ELR (cell line): ENCODE data around the gene SLC10A4.
A peak's percentile ranks its signal among the peaks of the same experiment; 100 is the strongest.
"Not testable (repeated sequence)": the region's sequence is repeated elsewhere in the genome, so short reads cannot be mapped to it uniquely, and the experiment has no call there.

Experiments
- DNase-seq: peaks from one replicate; pipeline ENCODE4 v3.0.0-alpha.2; 2015; ENCODE audit warnings: low read depth

Gene SLC10A4, protein sequence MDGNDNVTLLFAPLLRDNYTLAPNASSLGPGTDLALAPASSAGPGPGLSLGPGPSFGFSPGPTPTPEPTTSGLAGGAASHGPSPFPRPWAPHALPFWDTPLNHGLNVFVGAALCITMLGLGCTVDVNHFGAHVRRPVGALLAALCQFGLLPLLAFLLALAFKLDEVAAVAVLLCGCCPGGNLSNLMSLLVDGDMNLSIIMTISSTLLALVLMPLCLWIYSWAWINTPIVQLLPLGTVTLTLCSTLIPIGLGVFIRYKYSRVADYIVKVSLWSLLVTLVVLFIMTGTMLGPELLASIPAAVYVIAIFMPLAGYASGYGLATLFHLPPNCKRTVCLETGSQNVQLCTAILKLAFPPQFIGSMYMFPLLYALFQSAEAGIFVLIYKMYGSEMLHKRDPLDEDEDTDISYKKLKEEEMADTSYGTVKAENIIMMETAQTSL

DNA sequence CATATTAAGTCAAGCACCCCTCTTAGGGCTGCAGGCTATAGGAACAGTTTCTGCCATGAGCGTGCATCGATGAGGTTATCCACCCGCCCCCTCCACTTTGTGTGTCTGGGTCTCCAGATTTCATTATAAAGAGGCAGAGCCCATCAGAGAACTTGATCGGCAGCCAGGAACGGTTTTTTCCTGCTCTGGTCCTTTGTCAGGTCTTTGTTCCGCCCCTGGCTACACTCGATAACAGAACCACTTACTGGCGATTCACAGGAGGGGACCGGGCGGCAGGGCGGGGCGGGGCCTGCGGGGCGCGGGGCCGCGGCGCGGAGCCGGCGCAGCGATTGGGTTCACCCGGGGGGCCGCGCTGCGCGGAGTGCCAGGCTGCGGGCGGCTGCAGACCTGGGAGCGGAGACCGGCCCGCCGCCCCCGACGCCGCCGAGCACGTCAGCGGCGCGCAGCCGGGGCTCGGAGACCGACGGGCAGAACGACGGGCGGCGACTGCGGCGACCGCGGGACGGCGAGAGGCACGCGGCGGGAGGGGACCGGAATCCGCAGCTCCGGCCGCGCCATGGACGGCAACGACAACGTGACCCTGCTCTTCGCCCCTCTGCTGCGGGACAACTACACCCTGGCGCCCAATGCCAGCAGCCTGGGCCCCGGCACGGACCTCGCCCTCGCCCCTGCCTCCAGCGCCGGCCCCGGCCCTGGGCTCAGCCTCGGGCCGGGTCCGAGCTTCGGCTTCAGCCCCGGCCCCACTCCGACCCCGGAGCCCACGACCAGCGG lies at the start of gene SLC10A4:
SLC10A4 (plus strand) TSS at position 338 of the 771 bp plus-strand sequence; CDS start at position 557, 219 bp downstream.
- peak; percentile 12 for DNase-seq

DNA sequence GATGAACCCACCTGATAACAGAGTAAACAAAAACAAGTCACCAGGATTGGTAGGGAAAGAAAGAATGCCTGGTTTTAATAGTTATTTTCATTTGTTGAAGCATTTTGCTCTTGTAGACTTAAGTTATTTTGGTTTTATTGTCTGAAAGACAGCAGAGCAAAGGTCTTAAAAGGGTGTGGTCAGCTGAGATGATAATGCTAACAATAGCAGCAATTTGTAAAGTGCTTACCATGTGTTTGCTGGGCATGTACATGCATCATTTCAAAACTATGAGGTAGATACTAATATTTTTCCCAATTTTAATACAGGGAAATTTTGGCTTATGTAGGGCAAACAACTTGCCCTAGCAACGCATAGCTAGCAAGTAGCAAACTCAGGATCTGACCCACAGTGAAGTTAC lies 46.8 kb upstream of the SLC10A4 start:
- no peak for DNase-seq

DNA sequence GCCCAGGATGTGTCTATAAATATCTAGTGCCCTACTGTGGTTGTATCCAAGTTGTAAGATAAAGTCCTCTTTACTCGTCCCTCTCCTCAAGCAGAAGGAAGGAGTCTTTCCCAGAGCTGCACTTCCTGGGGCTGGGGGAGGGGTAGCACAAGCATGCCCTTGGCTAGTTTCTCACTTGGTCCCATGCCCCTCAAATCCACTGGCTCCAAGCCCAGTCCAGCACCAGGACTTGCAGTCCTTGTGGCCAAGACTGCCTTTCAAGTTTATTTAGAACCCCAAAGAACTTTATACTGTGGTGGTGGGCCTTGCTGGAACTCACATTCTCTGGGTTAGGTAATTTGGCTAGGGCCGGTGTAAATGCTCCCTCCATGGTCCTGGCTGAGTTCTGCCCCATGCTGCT lies 43.2 kb upstream of the SLC10A4 start:
- no peak for DNase-seq

DNA sequence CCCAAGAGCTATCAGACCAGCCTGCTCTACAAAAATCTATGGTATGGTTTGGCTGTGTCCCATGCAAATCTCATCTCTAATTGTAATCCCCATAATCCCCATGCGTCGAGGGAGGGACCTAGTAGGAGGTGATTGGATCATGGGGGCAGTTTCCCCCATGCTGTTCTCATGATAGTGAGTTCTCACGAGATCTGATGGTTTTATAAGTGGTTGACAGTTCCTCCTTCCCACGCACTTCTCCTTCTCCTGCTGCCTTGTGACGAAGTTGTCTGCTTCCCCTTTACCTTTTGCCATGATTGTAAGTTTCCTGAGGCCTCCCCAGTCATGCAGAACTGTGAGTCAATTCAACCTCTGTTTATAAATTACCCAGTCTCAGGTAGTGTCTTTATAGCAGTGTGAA lies 42.2 kb upstream of the SLC10A4 start:
- not testable (repeated sequence) for DNase-seq

DNA sequence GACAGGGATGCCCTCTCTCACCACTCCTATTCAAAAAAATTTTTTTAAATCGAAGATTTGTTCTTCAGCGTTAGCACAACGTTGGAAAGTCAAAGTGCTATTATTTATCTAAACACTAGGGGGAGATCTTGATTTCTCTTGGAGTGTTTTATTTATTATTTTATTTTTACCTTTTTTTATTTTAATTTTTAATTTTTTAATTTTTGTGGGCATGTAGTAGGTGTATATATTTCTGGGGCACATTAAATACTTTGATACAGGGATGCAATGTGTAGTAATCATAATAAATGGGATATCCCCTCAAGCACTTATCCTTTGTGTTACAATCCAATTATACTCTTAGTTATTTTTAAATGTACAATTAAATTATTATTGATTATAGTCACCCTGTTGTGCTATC lies 37.4 kb upstream of the SLC10A4 start:
- DNase-seq = peak; percentile 59

DNA sequence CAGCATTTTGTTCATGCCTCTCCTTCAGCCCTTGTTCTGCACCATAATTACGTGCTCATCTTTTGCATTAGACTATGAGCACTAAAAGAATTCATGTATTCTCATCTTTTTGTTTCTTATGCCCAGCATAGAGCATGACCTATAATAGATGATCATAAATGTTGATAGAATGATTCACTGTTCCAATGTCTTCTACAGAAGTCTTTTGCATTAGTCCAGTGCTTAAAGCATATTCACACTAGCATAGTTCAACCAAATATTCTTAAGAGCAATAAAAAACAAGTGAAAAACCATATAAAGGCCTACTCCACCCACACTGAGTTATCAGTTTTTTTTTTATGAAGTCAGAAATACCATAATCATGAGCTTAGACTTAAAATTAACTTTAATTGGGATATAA lies 36.5 kb upstream of the SLC10A4 start:
- DNase-seq = no peak

DNA sequence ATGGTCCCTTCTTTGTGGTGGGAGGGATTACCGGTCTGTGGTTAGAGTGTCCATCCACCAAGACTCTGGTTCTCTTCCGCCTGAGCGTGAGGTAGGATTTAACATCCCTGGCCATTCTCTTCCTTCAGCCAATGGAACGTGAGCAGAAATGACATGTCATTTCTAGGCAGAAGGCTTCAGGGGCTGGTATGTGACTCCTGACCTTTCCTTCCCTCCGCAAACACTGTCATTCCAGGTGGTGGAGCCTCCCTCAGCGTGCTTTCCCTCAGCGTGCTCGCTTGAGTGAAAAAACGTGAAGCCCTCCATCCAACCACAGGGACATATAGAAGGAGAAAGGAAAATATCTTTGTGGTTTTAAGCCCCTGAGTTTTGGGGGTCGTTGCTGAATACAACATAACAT lies 34.0 kb upstream of the SLC10A4 start:
- no peak for DNase-seq

DNA sequence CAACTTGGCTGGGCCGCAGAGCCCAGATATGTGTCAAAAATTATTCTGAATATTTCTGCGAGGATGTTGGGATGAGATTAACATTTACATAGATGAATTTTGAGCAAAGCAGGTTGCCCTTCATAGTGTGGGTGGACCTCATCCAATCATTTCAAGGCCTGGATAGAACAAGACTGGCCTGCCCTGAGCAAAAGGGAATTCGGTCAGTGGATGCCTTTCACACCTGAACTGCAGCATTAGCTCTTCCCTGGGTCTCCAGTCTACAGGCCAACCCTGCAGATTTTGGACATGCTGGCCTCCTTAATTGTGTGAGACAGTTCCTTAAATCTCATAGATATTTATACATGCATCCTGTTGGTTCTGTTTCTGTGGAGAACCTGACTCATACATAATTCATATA lies 32.4 kb upstream of the SLC10A4 start:
- DNase-seq = no peak

DNA sequence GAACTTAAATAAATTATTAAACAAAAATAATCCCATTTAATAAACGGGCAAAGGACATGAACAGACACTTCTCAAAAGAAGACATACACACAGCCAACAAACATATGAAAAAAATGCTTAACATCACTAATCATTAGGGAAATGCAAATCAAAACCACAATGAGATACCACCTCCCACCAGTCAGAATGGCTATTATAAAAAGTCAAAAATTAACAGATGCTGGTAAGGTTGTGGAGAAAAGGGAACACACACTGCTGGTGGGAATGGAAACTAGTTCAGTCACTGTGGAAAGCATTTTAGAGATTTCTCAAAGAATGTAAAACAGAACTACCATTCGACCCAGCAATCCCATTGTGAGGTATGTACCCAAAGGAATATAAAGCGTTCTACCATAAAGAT lies 31.5 kb upstream of the SLC10A4 start:
- DNase-seq = not testable (repeated sequence)

DNA sequence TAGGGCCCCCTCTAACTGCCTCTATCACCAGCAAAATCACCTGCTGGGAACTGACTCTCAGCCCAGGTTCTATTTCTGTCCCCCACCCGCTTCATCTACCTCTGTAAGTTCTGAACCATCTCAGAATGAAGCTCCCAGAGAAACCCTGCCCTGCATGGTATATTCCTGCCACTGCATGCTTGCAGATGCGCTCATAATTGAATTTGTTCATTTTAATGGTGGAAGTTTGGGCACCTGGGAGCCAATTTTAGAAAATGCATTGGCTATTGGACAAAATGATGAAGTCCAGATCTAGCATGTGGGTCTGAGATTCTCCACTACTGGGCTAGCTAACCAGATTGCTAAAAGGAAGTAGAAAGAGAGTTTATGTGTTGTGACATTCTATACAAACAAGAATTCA lies 28.6 kb upstream of the SLC10A4 start:
- no peak for DNase-seq

DNA sequence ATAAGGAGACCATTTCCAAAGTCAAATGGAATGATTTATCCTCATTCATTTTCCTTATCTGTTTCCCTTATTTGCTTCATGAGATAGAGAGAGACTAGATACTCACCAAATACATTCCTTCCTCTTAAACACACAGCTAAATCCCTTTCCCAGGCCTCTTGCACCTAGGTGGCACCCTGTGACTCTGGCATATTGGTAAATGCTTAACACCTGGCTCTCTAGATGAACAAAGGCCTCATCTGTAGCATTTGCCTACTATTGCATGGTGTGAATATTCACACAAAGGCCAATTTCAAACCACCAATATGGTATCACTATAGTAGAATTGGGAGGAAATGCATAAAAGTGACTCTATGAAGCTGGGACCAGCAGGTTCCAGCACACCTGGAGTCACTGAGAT lies 22.1 kb upstream of the SLC10A4 start:
- DNase-seq = no peak

DNA sequence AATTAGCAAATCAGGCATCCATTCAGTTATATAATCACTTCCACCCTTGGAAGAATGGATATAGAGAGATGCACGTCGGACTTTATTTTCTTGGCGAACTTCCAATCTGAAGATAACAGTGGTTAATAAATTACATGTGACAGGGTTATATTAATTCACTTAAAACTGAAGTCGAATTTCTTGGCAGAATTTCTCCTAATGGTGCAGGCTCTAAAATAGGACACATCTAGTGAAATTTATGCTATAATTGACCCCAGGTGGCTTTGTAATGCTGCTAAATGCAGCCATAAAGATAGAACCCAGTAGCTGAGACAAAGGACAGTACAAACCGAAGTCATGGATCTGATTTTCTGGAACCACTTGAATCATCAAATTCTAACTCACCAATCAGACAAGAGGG lies 20.8 kb upstream of the SLC10A4 start:
- no peak for DNase-seq

DNA sequence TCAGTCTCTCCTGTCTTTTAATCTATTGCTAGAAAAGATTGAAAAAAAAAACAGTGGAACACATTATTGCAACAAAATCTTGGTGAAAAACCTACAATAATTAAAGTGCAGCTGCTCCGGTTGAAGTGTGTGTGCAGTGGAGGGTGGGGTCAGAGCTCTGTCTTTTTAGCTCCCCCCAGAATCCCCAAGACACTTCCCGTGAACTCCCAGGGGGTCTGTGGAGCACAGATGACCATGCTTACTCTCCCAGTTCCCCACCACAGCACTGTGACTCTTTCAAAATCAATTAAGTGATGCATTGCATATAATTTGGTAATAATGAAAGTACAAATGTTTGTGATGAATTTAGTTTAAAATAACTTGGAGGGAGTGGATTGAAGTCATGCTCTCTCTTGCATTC lies 15.7 kb upstream of the SLC10A4 start:
- DNase-seq = no peak

DNA sequence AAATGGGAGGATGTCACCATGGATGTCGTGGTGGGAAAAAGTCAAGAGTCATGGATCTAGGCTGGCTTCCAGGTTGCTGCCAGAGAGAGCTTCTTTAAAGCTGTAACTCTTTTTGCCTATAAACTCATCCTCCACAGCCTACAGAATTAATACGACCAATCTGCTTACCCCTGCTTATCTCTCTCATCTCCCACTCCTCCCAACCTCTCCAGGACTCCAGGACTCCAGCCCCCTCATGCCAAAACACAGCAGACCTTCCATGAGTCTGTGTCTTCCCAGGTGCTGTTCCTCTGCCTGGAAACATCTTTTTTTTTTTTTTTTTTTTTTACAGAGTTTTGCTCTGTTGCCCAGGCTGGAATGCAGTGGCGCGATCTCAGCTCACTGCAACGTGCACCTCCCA lies 15.3 kb upstream of the SLC10A4 start:
- no peak for DNase-seq

DNA sequence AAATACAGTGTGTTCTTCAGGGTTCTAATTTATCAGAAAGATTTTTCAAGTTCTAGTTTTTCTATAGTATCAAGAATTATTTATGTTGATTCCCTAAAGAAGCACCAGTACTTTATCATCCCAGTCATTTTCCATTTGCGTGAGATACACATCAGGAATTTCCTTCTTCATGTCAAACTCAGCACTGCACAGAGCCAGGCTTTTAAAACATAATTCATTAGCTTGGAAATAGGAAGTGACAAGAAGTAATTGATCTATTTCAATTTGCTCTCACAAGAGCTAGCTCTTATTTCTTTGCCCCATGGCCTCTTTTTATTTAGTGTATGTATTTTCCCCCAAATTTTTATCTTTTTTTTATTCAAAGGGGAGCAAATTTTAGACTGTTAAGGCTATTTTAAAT lies 13.0 kb upstream of the SLC10A4 start:
- no peak for DNase-seq

DNA sequence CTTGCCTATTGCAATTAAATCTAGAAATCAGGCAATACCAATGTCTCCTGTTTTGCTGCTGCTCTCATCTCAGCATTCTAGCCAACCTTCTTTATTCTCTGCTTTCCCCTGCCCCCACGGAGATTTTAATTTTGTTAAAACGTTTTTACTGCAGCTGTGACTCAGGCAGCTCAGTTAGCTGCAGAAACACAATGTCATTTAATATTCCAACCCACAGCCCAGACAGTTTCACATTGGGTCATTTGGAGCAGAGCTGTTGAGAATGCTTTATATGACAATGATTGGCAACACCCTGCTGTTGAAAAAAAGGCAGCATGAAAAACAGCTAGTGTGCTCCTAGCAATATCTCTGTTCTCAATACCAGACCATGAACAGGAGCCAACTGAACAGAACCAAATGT lies 12.6 kb upstream of the SLC10A4 start:
- no peak for DNase-seq

DNA sequence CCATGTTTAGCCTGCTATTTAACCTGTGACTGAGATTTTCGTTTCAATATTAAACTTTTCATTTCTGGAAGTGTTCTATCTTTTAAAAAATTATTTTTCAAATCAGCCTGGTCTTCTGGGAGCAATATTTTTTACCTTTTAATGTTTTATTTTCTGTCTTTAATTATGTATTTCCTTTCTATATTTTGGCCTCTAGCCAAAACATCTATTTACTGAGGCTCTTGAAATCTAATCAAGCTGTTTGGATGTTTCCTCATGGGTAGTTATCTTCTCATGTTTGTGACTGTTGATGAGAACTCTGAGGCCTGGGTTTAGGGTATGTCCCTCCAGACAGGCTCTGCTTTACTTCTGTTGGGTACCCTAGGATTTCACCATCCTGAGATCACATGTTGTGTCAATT lies 10.3 kb upstream of the SLC10A4 start:
- DNase-seq = no peak

DNA sequence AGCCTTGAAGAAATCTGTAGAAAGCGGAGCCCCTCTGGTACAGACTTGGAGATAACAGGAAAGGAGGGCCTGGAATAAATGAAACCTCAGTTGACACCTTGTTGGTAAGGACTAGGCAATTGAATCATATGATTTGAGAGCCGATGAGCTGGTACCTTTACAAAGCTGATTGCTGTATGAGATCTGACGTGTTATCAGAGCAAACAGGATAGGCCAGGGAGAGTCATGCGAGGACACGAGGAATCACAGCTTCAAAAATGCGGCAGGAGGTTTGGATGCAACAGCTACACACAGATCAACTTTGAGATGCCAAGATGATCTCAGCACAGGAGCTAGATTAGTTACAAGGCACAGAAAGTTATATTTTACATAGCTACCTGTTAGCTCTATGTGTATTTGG lies 7.4 kb upstream of the SLC10A4 start:
- no peak for DNase-seq

DNA sequence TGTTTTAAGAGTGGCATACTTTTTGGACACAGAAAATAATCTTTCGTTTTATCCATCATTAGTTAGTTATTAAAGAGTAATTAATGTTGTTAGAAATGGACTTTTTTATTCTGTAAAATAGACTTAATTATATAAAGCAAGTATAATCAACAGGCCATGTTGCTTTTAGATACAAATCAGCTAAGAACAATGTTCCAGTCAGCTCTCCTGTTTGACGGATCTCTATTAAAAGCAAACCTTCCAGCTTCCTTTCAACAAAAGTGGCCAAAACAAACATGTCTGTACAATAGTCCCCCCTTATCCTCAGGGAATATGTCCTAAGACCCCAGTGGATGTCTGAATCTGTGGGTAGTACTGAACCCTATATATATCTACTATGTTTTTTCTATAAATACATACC lies 4.9 kb upstream of the SLC10A4 start:
- no peak for DNase-seq

DNA sequence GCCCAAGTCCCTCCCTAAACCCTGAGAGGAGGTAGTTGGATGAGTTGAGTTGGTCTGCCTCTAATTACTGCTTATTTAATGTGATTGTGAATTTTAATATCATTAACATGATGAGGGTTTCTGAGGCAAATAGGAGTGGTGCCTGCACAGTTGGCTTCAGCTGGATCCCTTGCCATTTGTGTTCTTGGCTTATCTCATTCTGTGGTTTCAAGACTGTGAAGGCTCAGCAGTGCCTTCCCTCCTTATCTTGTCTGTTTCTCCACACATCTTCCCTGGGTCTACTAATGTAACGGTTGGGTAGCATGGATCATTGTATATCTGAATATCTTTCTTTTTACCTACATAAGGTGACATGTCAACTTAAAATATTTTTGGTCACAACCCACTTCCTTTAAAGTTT lies 1.6 kb upstream of the SLC10A4 start:
- DNase-seq = no peak

DNA sequence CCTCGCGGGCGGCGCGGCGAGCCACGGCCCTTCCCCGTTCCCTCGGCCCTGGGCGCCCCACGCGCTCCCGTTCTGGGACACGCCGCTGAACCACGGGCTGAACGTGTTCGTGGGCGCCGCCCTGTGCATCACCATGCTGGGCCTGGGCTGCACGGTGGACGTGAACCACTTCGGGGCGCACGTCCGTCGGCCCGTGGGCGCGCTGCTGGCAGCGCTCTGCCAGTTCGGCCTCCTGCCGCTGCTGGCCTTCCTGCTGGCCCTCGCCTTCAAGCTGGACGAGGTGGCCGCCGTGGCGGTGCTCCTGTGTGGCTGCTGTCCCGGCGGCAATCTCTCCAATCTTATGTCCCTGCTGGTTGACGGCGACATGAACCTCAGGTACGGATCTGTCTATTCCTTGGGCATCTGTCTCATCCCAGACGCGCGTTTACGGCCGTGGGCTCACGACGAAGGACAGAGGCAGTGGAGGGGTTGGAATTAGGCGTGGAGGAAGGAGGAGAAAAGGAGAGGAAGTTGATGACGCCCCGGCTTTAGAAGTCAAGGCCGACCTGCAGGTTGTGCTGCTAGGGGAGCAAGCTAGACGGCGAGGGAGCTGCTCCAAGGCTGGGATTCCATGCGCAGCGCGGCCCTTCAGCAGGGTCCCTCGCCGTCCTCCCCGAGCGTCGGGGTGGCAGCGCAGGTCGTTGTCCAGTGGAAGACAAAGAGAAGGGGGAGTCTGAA lies 792 bp downstream of the SLC10A4 start:
- DNase-seq = no peak

DNA sequence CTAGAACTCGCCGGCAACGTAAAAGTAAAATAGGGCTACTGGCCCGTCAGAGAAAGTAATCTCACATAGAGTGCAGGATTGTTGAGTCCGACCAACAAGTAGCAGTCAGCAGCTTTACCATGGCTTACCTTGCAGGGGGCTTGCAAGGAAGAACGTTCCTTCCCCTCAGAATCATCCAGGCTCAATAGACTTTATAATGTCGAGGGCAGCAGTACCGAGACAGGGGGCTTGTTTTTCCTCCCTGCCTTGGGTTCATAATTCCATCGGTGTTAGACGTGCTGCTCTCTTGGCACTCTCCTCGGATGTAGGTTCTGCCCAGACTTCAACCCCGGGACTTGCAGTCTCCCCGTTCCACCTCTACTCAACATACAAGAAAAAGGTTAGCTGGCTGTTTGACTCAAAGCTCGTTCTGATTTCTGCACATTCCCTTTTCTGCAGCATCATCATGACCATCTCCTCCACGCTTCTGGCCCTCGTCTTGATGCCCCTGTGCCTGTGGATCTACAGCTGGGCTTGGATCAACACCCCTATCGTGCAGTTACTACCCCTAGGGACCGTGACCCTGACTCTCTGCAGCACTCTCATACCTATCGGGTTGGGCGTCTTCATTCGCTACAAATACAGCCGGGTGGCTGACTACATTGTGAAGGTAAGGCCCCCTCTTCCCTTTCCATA lies 1.5 kb downstream of the SLC10A4 start:
- no peak for DNase-seq
